OCI-LY7 (cell line): ENCODE results near the gene GPN3. TPM values are rescaled to one million over a fixed set of nuclear protein-coding genes. Genes with fewer than 3 reads are reported as not detected.
"Not testable (repeated sequence)": the region's sequence is repeated elsewhere in the genome, so short reads cannot be mapped to it uniquely, and the experiment has no call there.

ENCODE experiments used
- BruUV-seq: library from RNA; stranded (reverse); fragments of 400-500 nt; replicated peaks from 2 replicates; lab custom pipeline; 2021; lab: Mats Ljungman, UMichigan
- CTCF ChIA-PET: fragments of 300-600 bp; sonication (Branson Sonifier 250); formaldehyde crosslinking; loops from one replicate; lab custom pipeline; 2022; ENCODE audit warnings: antibody characterized with exemption; ENCODE audit not compliant: unreplicated experiment; lab: Charles Lee
- POLR2A ChIA-PET: fragments of 300-600 bp; sonication (Branson Sonifier 250); formaldehyde crosslinking; loops from one replicate; lab custom pipeline; 2022; ENCODE audit warnings: antibody characterized with exemption; lab: Charles Lee
- DNase-seq: peaks from one replicate; pipeline ENCODE4 v3.0.0-alpha.2; 2015; ENCODE audit warnings: low spot score
- H2AFZ ChIP-seq: fragments of 200-600 bp; sonication (generic), shearing (Covaris generic); 2 replicates; pipeline ENCODE4 v1.6.1; 2014; ENCODE audit warnings: mild to moderate bottlenecking, antibody characterized with exemption, low read length, moderate library complexity
- H3K27ac ChIP-seq: fragments of 200-600 bp; sonication (generic); 2 replicates; pipeline ENCODE4 v1.5.1; 2014; ENCODE audit warnings: mixed run types, low read depth, mild to moderate bottlenecking, moderate library complexity, low read length, inconsistent platforms; ENCODE audit not compliant: poor library complexity, severe bottlenecking
- H3K36me3 ChIP-seq: fragments of 200-600 bp; sonication (generic); 2 replicates; pipeline ENCODE4 v1.6.1; 2014; ENCODE audit warnings: mild to moderate bottlenecking, antibody characterized with exemption, low read length, moderate library complexity, mixed read lengths; ENCODE audit not compliant: insufficient read depth
- H3K4me1 ChIP-seq: fragments of 200-600 bp; sonication (generic); 2 replicates; pipeline ENCODE4 v1.5.1; 2014; ENCODE audit warnings: mild to moderate bottlenecking, low read length; ENCODE audit not compliant: insufficient read depth, poor library complexity, severe bottlenecking
- H3K4me2 ChIP-seq: fragments of 200-600 bp; sonication (generic); 2 replicates; pipeline ENCODE4 v1.6.1; 2014; ENCODE audit warnings: mild to moderate bottlenecking, low read length
- H3K4me3 ChIP-seq: fragments of 200-600 bp; sonication (generic); 2 replicates; pipeline ENCODE4 v1.5.1; 2014; ENCODE audit warnings: mild to moderate bottlenecking, low read depth, low read length; ENCODE audit not compliant: poor library complexity, severe bottlenecking
- H3K79me2 ChIP-seq: fragments of 200-600 bp; sonication (generic); 2 replicates; pipeline ENCODE4 v1.6.1; 2016; ENCODE audit warnings: low read depth, mild to moderate bottlenecking, low read length, moderate library complexity, mixed read lengths; ENCODE audit not compliant: insufficient read depth
- H3K9me2 ChIP-seq: fragments of 200-600 bp; sonication (generic); 2 replicates; pipeline ENCODE4 v1.6.1; 2016; ENCODE audit warnings: mild to moderate bottlenecking, low read length, mixed read lengths; ENCODE audit not compliant: insufficient read depth
- H3K9me3 ChIP-seq: fragments of 200-600 bp; sonication (generic); 2 replicates; pipeline ENCODE4 v1.6.1; 2014; ENCODE audit warnings: mild to moderate bottlenecking, mixed run types, low read length, mixed read lengths
- H4K20me1 ChIP-seq: fragments of 200-600 bp; sonication (generic); 2 replicates; pipeline ENCODE4 v1.6.1; 2014; ENCODE audit warnings: mild to moderate bottlenecking, antibody characterized with exemption, low read length, moderate library complexity, mixed read lengths; ENCODE audit not compliant: insufficient read depth
- CTCF ChIP-seq: fragments of 200-600 bp; sonication (generic); conservative IDR thresholded peaks from 2 replicates; pipeline ENCODE4 v1.5.1; 2014; ENCODE audit warnings: mild to moderate bottlenecking, antibody characterized with exemption, low read length, moderate library complexity, mixed read lengths
- EZH2phosphoT487 ChIP-seq: fragments of 200-600 bp; sonication (generic); IDR thresholded peaks from 2 replicates; pipeline ENCODE4 v1.6.1; 2018; ENCODE audit warnings: low read depth, borderline replicate concordance, mild to moderate bottlenecking, mixed run types, antibody characterized with exemption, low read length, moderate library complexity, mixed read lengths
- intact Hi-C: fragments of 100-400 bp; cut with micrococcal nuclease; formaldehyde crosslinking; loops from one replicate; pipeline ENCODE4 v1.10.0; 2022; ENCODE audit not compliant: unreplicated experiment
- total RNA-seq, 2 experiments: library from RNA; depleted of rRNA in 1 of 2; stranded (reverse); fragments of >200 nt in 1 of 2; shearing (Covaris generic) in 1 of 2; gene quantifications; 2 replicates each; pipeline ENCODE4 v1.2.3, GENCODE V29; 2014 to 2022

GPN3 gene
- total RNA-seq, 2 experiments from 2014 or later = 24.2 to 43.7 TPM

GRCh38 chr12:110467847-110468213, 227 bp downstream of the GPN3 start:
- H3K9me3 ChIP-seq = no peaks in the 10 kb centered on the region
- peaks cover 59% of the 10 kb centered on the region for H3K79me2 ChIP-seq
- peaks cover 44% of the 10 kb centered on the region for H3K36me3 ChIP-seq
- peak overlapping the region; percentile 86 for H3K4me2 ChIP-seq
- H3K4me3 ChIP-seq = peak overlapping the region; percentile 95
- H3K4me1 ChIP-seq = peaks cover 26% of the 10 kb centered on the region
- DNase-seq = no peak
- POLR2A ChIA-PET = interaction anchor here (0.6 to 5.3 kb wide), 13 partner anchors 9 to 1294 kb away, joined by 3 to 28 read pairs (median 4); partner anchors contain the start of gene ARPC3
- no peaks in the 10 kb centered on the region for H4K20me1 ChIP-seq
- no peak for TF ChIP-seq CTCF
- TF ChIP-seq EZH2phosphoT487 = no peak
- intact Hi-C loops = loop anchor here (1.0 kb wide), 2 partner anchors 18 to 34 kb away; partner anchors contain the start of genes ARPC3, RAD9B and VPS29
- TSS peak; percentile 93 for BruUV-seq
- peak overlapping the region; percentile 57; the same call in 1 of the 2 replicates for H2AFZ ChIP-seq
- CTCF ChIA-PET = interaction anchor here (1.3 to 1.7 kb wide), 2 partner anchors 13 to 18 kb away, joined by 6 to 14 read pairs; partner anchors contain the start of gene ARPC3
- peak overlapping the region; percentile 82 for H3K27ac ChIP-seq
- no peaks in the 10 kb centered on the region for H3K9me2 ChIP-seq

- H2AFZ ChIP-seq = no peak overlapping the region
- no peak for TF ChIP-seq EZH2phosphoT487
- TF ChIP-seq CTCF = no peak
- peaks cover 51% of the 10 kb centered on the region for H3K79me2 ChIP-seq
- BruUV-seq = no TSS peak
- DNase-seq = no peak
- intact Hi-C loops = no loop called here
- no peaks in the 10 kb centered on the region for H4K20me1 ChIP-seq
- H3K4me2 ChIP-seq = peak overlapping the region; percentile 86
- H3K36me3 ChIP-seq = peaks cover 46% of the 10 kb centered on the region
- ChIA-PET CTCF (no interaction called here), POLR2A (interaction anchor here (0.7 to 5.3 kb wide), 5 partner anchors 10 to 93 kb away, joined by 4 to 28 read pairs (median 12); partner anchors contain the start of gene ARPC3)
- no peaks in the 10 kb centered on the region for H3K9me3 ChIP-seq
- peak overlapping the region; percentile 95 for H3K4me3 ChIP-seq
- H3K4me1 ChIP-seq = peaks cover 23% of the 10 kb centered on the region
- H3K9me2 ChIP-seq = no peaks in the 10 kb centered on the region
- no peak overlapping the region for H3K27ac ChIP-seq
These were observed 1.3 kb downstream of the GPN3 start for GRCh38 chr12:110466791-110467190.

GRCh38 chr12:110465765-110466164, 2.3 kb downstream of the GPN3 start:
- BruUV-seq, intact Hi-C loops, H2AFZ ChIP-seq, H3K9me3 ChIP-seq, H3K4me3 ChIP-seq, H3K27ac ChIP-seq, DNase-seq, H3K9me2 ChIP-seq, H4K20me1 ChIP-seq: not testable (repeated sequence)
- Histone ChIP-seq H3K4me2 (0 out of 2 replicates have a peak overlapping the region, but pooled peaks have one; percentile 86), H3K4me1 (peaks cover 23% of the 10 kb centered on the region), H3K36me3 (peaks cover 48% of the 10 kb centered on the region), H3K79me2 (peaks cover 43% of the 10 kb centered on the region)
- CTCF ChIA-PET = interaction anchor here (0.6 kb wide), 1 partner anchor 268 kb away, joined by 3 read pairs; no protein-coding TSS in a partner anchor
- POLR2A ChIA-PET = interaction anchor here (0.7 to 5.3 kb wide), 3 partner anchors 9 to 212 kb away, joined by 6 to 26 read pairs (median 7); partner anchors contain the start of gene ARPC3
